ENCODE measurements around the gene FAM76B.

DNA sequence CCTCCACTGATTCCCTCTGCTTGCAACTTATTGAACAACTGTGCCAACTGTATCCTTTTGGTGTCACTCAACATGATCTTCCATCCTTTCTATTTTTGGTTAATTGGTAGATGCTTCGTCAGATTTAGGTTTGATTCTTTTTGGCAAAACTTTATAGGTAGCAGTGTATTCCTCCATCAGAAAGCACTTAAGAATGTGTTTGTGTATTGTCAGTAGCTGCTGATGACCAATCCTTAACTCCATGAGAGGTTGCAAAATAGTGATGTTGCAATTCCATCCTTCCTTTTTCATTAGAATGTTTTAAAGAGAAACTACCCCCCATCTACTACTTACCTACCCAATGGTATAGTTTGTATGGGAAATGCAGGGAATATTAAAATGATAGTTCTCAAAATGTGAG lies 22.1 kb downstream of the FAM76B start:
- TF ChIP-seq, protein P1, sequence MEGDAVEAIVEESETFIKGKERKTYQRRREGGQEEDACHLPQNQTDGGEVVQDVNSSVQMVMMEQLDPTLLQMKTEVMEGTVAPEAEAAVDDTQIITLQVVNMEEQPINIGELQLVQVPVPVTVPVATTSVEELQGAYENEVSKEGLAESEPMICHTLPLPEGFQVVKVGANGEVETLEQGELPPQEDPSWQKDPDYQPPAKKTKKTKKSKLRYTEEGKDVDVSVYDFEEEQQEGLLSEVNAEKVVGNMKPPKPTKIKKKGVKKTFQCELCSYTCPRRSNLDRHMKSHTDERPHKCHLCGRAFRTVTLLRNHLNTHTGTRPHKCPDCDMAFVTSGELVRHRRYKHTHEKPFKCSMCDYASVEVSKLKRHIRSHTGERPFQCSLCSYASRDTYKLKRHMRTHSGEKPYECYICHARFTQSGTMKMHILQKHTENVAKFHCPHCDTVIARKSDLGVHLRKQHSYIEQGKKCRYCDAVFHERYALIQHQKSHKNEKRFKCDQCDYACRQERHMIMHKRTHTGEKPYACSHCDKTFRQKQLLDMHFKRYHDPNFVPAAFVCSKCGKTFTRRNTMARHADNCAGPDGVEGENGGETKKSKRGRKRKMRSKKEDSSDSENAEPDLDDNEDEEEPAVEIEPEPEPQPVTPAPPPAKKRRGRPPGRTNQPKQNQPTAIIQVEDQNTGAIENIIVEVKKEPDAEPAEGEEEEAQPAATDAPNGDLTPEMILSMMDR (IDR thresholded peaks at IDR 0.05) = no peak
- TF ChIP-seq POLR2A (IDR thresholded peaks at IDR 0.05) (no peak), EP300 (IDR thresholded peaks at IDR 0.05; ENCODE audit: low read depth) (no peak)

Data from transverse colon (tissue), 3 donors.